Daoy (cell line): ENCODE results near the gene OVAAL. TPM values are rescaled to one million over a fixed set of nuclear protein-coding genes. Genes with fewer than 3 reads are reported as not detected.

Experiments
- DNase-seq: peaks from one replicate; pipeline ENCODE4 v3.0.0-alpha.2; 2015; ENCODE audit warnings: low read depth
- total RNA-seq: library from RNA; depleted of rRNA; stranded (reverse); fragments of >200 nt; shearing (Covaris generic); gene quantifications from 2 replicates; pipeline ENCODE4 v1.2.3, GENCODE V29; 2014; rRNA removed

Gene OVAAL
- total RNA-seq, 1 experiment from 2014 or later = not detected

GRCh38 chr1:180606155-180606554 is 47.4 kb downstream of the OVAAL start:
- DNase-seq = no peak

GRCh38 chr1:180609643-180610555 is 51.1 kb downstream of the OVAAL start:
- DNase-seq = no peak

- DNase-seq = no peak
Observed at GRCh38 chr1:180610556-180611015, 51.8 kb downstream of the OVAAL start.

GRCh38 chr1:180611016-180611930 is 52.5 kb downstream of the OVAAL start:
- DNase-seq = no peak

- no peak for DNase-seq
Observed at GRCh38 chr1:180612632-180613031, 53.9 kb downstream of the OVAAL start.

- peak; percentile 54 for DNase-seq
Observed at GRCh38 chr1:180614730-180615129, 56.0 kb downstream of the OVAAL start.

GRCh38 chr1:180615493-180616290 is 56.9 kb downstream of the OVAAL start:
- no peak for DNase-seq

Other genes with a start within 250 kb of the OVAAL start
- gene ACBD6, start 56.4 kb upstream of the OVAAL start, total RNA-seq = 58.7 and 71.8 TPM in 2 replicates
- 11.3 and 13.4 TPM in 2 replicates for gene XPR1, start 73.1 kb downstream of the OVAAL start, total RNA-seq